Lower leg skin (tissue), 3 donors: ENCODE data around the gene DESI2.

Experiments
- CTCF ChIP-seq, 3 donors: fragments of 450-650 bp; IDR thresholded peaks; one replicate each; pipeline ENCODE4 v1.5.1; 2016; ENCODE audit warnings: antibody characterized with exemption in 3 of 3, mild to moderate bottlenecking in 3 of 3, moderate library complexity in 2 of 3
- POLR2A ChIP-seq, 2 donors: fragments of 450-650 bp; IDR thresholded peaks; one replicate each; pipeline ENCODE4 v1.6.1; 2016 to 2017; ENCODE audit warnings: antibody characterized with exemption in 2 of 2, mild to moderate bottlenecking in 1 of 2, moderate library complexity in 1 of 2

DNA sequence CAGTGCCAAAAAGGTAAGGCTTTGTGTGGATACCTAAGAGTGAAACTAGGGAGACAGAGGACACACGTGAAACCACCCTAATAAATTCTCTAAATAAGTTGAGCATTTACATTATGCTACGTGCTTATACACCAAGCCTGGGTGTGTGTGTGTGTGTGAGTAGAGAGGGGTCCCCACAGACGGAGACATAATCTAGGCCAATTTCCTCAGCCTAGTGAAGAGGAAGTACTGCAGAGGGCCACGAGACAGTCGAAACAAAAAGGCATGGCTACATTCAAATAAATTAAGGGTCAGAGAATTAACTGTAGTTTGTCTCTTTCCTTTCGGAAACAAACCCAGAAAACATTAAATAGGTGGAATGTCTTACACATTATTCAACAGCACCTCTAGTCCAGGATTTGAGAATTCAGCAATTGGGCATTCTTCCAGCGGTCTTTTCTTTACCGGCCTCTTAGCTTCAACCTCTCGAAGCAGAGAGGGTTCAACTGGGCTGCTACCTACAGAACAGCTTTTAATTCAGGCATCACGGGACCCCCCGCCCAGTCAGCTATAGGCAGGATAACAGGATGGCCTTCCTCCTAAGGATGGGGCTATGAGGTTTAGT is 75.0 kb downstream of the DESI2 start:
- TF ChIP-seq CTCF (IDR thresholded peaks at IDR 0.05) (no peak), POLR2A (IDR thresholded peaks at IDR 0.05) (no peak)
